SK-N-SH (cell line): ENCODE measurements around the gene TADA3.
A peak's percentile ranks its signal among the peaks of the same experiment; 100 is the strongest.

Source experiments
- EP300 ChIP-seq, 2 experiments: IDR thresholded peaks; 2 replicates each; pipeline versions ENCODE4 v1.4.0 to v1.6.1; 2012; ENCODE audit warnings: borderline replicate concordance in 1 of 2, low read depth in 1 of 2, low read length in 1 of 2
- GABPA ChIP-seq: IDR thresholded peaks from 2 replicates; pipeline ENCODE4 v1.4.0; 2012; ENCODE audit warnings: low read depth, mild to moderate bottlenecking
- JUND ChIP-seq: IDR thresholded peaks from 2 replicates; pipeline ENCODE4 v1.4.0; 2012
- SMC3 ChIP-seq: IDR thresholded peaks from 2 replicates; pipeline ENCODE4 v1.6.1; 2012; ENCODE audit warnings: low read depth, low read length, improper control_type of control experiment
- TCF12 ChIP-seq: IDR thresholded peaks from 2 replicates; pipeline ENCODE4 v1.4.0; 2012
- TF ChIP-seq, protein P1 (sequence below): fragments of 200-600 bp; sonication (generic); IDR thresholded peaks from 2 replicates; pipeline ENCODE4 v1.6.1; 2017; ENCODE audit warnings: antibody characterized with exemption, mild to moderate bottlenecking, moderate library complexity
- TF ChIP-seq, protein P2 (sequence below): IDR thresholded peaks from 2 replicates; pipeline ENCODE4 v1.6.1; 2012; ENCODE audit warnings: mild to moderate bottlenecking, low read depth, low read length, moderate library complexity

DNA sequence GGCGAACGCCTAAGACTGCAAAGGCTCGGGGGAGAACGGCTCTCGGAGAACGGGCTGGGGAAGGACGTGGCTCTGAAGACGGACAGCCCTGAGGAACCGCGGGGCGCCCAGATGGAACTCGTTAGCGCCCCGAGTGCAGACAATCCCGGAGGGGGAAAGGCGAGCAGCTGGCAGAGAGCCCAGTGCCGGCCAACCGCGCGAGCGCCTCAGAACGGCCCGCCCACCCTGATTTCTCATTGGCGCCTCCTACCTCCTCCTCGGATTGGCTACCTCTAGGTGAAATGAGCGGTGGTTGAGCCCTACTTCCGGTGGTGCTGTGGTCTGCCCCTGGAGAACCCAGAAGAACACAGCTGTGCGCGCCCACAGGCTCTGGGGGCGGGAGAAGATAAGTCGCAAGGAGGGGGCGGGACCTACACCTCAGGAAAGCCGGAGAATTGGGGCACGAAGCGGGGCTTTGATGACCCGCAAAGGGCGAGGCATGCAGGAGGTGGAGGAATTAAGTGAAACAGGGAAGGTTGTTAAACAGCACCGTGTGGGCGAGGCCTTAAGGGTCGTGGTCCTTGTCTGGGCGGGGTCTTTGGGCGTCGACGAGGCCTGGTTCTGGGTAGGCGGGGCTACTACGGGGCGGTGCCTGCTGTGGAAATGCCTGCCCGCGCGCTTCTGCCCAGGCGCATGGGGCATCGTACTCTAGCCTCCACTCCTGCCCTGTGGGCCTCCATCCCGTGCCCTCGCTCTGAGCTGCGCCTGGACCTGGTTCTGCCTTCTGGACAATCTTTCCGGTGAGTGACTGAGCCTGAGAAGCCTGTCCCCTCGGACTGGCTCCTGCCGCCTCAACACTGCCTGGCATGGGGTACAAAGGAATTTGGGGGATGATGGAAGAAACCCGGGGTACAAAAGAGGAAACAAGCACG is 42.4 kb downstream of the TADA3 start, which contains the start of gene OGG1:
- peak; percentile 2; the same call in 1 of the 2 replicates for TF ChIP-seq SMC3
- peak in 1 of 2 experiments; percentile 32; a peak in 2 of 4 replicates for TF ChIP-seq EP300 (IDR thresholded peaks at IDR 0.05; ENCODE audit: borderline replicate concordance in 1 of 2, low read depth in 1 of 2, low read length in 1 of 2)
- TF ChIP-seq JUND, result no peak; the same call in 1 of the 2 replicates
- TF ChIP-seq TCF12, result peak; percentile 90
- TF ChIP-seq, protein P1, sequence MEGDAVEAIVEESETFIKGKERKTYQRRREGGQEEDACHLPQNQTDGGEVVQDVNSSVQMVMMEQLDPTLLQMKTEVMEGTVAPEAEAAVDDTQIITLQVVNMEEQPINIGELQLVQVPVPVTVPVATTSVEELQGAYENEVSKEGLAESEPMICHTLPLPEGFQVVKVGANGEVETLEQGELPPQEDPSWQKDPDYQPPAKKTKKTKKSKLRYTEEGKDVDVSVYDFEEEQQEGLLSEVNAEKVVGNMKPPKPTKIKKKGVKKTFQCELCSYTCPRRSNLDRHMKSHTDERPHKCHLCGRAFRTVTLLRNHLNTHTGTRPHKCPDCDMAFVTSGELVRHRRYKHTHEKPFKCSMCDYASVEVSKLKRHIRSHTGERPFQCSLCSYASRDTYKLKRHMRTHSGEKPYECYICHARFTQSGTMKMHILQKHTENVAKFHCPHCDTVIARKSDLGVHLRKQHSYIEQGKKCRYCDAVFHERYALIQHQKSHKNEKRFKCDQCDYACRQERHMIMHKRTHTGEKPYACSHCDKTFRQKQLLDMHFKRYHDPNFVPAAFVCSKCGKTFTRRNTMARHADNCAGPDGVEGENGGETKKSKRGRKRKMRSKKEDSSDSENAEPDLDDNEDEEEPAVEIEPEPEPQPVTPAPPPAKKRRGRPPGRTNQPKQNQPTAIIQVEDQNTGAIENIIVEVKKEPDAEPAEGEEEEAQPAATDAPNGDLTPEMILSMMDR, result no peak
- TF ChIP-seq, protein P2, sequence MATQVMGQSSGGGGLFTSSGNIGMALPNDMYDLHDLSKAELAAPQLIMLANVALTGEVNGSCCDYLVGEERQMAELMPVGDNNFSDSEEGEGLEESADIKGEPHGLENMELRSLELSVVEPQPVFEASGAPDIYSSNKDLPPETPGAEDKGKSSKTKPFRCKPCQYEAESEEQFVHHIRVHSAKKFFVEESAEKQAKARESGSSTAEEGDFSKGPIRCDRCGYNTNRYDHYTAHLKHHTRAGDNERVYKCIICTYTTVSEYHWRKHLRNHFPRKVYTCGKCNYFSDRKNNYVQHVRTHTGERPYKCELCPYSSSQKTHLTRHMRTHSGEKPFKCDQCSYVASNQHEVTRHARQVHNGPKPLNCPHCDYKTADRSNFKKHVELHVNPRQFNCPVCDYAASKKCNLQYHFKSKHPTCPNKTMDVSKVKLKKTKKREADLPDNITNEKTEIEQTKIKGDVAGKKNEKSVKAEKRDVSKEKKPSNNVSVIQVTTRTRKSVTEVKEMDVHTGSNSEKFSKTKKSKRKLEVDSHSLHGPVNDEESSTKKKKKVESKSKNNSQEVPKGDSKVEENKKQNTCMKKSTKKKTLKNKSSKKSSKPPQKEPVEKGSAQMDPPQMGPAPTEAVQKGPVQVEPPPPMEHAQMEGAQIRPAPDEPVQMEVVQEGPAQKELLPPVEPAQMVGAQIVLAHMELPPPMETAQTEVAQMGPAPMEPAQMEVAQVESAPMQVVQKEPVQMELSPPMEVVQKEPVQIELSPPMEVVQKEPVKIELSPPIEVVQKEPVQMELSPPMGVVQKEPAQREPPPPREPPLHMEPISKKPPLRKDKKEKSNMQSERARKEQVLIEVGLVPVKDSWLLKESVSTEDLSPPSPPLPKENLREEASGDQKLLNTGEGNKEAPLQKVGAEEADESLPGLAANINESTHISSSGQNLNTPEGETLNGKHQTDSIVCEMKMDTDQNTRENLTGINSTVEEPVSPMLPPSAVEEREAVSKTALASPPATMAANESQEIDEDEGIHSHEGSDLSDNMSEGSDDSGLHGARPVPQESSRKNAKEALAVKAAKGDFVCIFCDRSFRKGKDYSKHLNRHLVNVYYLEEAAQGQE, result no peak
- TF ChIP-seq GABPA, result peak; percentile 76
